Fibroblast of the aortic adventitia (primary cell): ENCODE results near the gene CABLES1. TPM values are rescaled to one million over a fixed set of nuclear protein-coding genes. Genes with fewer than 3 reads are reported as not detected.

Source experiments
- DNase-seq: peaks from one replicate; pipeline ENCODE4 v3.0.0-alpha.2; 2010; ENCODE audit warnings: low read depth
- H3K4me3 ChIP-seq: 2 replicates; pipeline ENCODE4 v1.5.1; 2011; ENCODE audit warnings: low read depth, mild to moderate bottlenecking, control low read depth, low read length, moderate library complexity
- CTCF ChIP-seq: IDR thresholded peaks from 2 replicates; pipeline ENCODE4 v1.5.1; 2011; ENCODE audit warnings: mild to moderate bottlenecking, low read length, control low read depth, inconsistent platforms; ENCODE audit not compliant: insufficient read depth
- total RNA-seq: library from RNA; depleted of rRNA; stranded (reverse); fragments of >200 nt; gene quantifications from 2 replicates; pipeline ENCODE4 v1.2.3, GENCODE V29; 2012; ENCODE audit warnings: low replicate concordance

CABLES1 gene
- total RNA-seq, 1 donor = 7.4 TPM

- DNase-seq = no peak
- no peak overlapping the region for H3K4me3 ChIP-seq
- TF ChIP-seq CTCF = no peak
Measured at GRCh38 chr18:23201741-23202140, 66.5 kb downstream of the CABLES1 start.

GRCh38 chr18:23203891-23204432 is 68.7 kb downstream of the CABLES1 start:
- TF ChIP-seq CTCF = no peak
- DNase-seq = no peak
- no peak overlapping the region for H3K4me3 ChIP-seq

- TF ChIP-seq CTCF = no peak
- no peak overlapping the region for H3K4me3 ChIP-seq
- no peak for DNase-seq
Measured at GRCh38 chr18:23204589-23205235, 69.4 kb downstream of the CABLES1 start.

- H3K4me3 ChIP-seq = no peak overlapping the region
- TF ChIP-seq CTCF = no peak
- DNase-seq = no peak
Measured at GRCh38 chr18:23205980-23206379, 70.7 kb downstream of the CABLES1 start.

- peak; percentile 42 for TF ChIP-seq CTCF
- peak; percentile 24 for DNase-seq
Measured at GRCh38 chr18:23207191-23207955, 72.1 kb downstream of the CABLES1 start.

GRCh38 chr18:23207994-23208393 is 72.7 kb downstream of the CABLES1 start:
- no peak for DNase-seq
- no peak overlapping the region for H3K4me3 ChIP-seq
- no peak for TF ChIP-seq CTCF

More at GRCh38 chr18:23207191-23207955, 72.1 kb downstream of the CABLES1 start:
- no peak overlapping the region for H3K4me3 ChIP-seq
